Calu3 (cell line): ENCODE measurements around the gene OR2A7. TPM values are rescaled to one million over a fixed set of nuclear protein-coding genes. Genes with fewer than 3 reads are reported as not detected.
"Not testable (repeated sequence)": the region's sequence is repeated elsewhere in the genome, so short reads cannot be mapped to it uniquely, and the experiment has no call there.

Experiments used
- BruUV-seq: library from RNA; stranded (reverse); fragments of 400-500 nt; replicated peaks from 2 replicates; lab custom pipeline; 2021; lab: Mats Ljungman, UMichigan
- CTCF ChIA-PET: fragments of 300-600 bp; sonication (Branson Sonifier 250); formaldehyde crosslinking; loops from one replicate; lab custom pipeline; 2022; ENCODE audit warnings: antibody characterized with exemption; lab: Charles Lee
- DNase-seq: peaks from one replicate; pipeline ENCODE4 v3.0.0; 2022
- H3K27ac Mint-ChIP-seq: one replicate; pipeline ENCODE4 v1.8.0; 2022; ENCODE audit warnings: mixed read lengths; ENCODE audit not compliant: unreplicated experiment
- H3K27me3 Mint-ChIP-seq: one replicate; pipeline ENCODE4 v1.8.0; 2022; ENCODE audit warnings: mixed read lengths; ENCODE audit not compliant: unreplicated experiment
- H3K36me3 Mint-ChIP-seq: one replicate; pipeline ENCODE4 v1.8.0; 2022; ENCODE audit warnings: mild to moderate bottlenecking, moderate library complexity, mixed read lengths; ENCODE audit not compliant: insufficient read depth, unreplicated experiment
- H3K4me1 Mint-ChIP-seq: one replicate; pipeline ENCODE4 v1.8.0; 2022; ENCODE audit warnings: mild to moderate bottlenecking, low read depth, mixed read lengths; ENCODE audit not compliant: unreplicated experiment
- H3K4me3 Mint-ChIP-seq: one replicate; pipeline ENCODE4 v1.8.0; 2022; ENCODE audit warnings: mild to moderate bottlenecking, low read depth, moderate library complexity, mixed read lengths; ENCODE audit not compliant: unreplicated experiment
- H3K9me3 Mint-ChIP-seq: one replicate; pipeline ENCODE4 v1.8.0; 2022; ENCODE audit warnings: low read depth, mixed read lengths; ENCODE audit not compliant: unreplicated experiment
- intact Hi-C: fragments of 100-400 bp; cut with micrococcal nuclease; formaldehyde crosslinking; loops from one replicate; pipeline ENCODE4 v1.10.0; 2022; ENCODE audit not compliant: unreplicated experiment
- total RNA-seq: library from RNA; stranded (reverse); gene quantifications from 2 replicates; pipeline ENCODE4 v1.2.3, GENCODE V29; 2022

OR2A7 gene
- total RNA-seq, 1 experiment from 2014 or later: 16.3 TPM

DNA sequence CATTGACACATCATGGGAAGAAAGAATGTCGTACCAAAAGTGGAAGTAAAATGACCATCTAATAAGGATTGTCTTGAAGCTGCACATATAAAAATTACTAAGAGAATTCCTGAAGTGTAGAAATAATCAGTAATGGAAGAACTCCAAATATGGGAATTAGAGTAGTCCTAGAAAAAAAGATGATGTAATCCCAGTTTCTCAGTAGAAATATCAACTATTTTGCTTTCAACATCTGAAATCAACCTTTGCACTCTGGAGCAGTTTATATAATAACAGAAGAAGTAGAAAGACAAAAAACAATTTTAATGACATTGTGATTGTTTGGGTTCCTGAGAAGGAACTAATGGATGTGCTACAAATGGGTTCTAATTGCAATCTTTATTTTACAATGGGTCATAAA is 31.6 kb downstream of the OR2A7 start:
- not testable (repeated sequence) for H3K4me3 Mint-ChIP-seq

GRCh38 chr7:144231027-144231426 is 33.6 kb downstream of the OR2A7 start:
- DNase-seq, CTCF ChIA-PET, H3K4me1 Mint-ChIP-seq, H3K9me3 Mint-ChIP-seq, BruUV-seq, H3K4me3 Mint-ChIP-seq, H3K36me3 Mint-ChIP-seq, intact Hi-C loops, H3K27ac Mint-ChIP-seq, H3K27me3 Mint-ChIP-seq: not testable (repeated sequence)

More for the DNA sequence above, 31.6 kb downstream of the OR2A7 start:
- H3K9me3 Mint-ChIP-seq, H3K36me3 Mint-ChIP-seq, intact Hi-C loops, H3K4me1 Mint-ChIP-seq, H3K27ac Mint-ChIP-seq, DNase-seq, H3K27me3 Mint-ChIP-seq, BruUV-seq, CTCF ChIA-PET: not testable (repeated sequence)

DNA sequence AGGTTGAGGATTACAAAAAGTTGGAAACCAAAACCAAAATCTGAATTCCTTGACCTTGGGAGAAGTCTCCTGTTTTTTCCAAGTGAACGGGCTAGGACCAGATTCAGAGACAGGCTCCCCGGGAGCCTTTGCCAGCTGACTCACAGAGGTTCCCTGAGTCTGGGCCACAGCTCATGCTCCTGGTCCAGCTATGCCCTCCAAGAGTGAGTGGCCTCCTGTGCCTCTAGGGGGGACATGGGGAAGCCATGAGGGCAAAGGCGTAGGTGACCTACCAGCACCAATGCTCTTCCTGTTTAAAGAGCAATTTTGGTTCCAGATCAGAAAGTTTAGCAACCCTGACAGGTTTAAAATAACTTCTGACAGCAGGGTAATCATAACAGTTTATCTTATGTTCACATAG is 35.8 kb downstream of the OR2A7 start:
- CTCF ChIA-PET, H3K9me3 Mint-ChIP-seq, H3K27me3 Mint-ChIP-seq, H3K4me3 Mint-ChIP-seq, H3K4me1 Mint-ChIP-seq, BruUV-seq, H3K36me3 Mint-ChIP-seq, H3K27ac Mint-ChIP-seq, DNase-seq, intact Hi-C loops: not testable (repeated sequence)

DNA sequence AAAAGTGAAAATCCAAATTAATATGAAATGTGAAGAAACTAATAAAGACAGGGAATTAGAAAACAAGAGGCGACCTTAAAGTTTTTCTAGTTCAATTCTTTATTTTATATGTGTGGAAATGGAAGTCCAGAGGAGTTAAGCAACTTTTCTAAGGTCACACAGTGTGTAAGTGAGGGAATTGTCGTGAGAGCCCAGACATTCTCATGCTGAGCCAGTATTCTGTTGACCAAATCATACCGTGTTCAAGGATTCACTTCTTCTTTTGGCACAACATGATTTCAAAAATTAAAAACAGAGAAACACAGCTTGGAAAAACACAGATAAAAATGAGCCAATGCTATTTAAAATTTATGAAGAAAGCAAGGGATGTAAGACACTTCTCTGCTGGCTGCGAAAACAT is 37.7 kb downstream of the OR2A7 start:
- CTCF ChIA-PET, H3K4me3 Mint-ChIP-seq, H3K27ac Mint-ChIP-seq: not testable (repeated sequence)

DNA sequence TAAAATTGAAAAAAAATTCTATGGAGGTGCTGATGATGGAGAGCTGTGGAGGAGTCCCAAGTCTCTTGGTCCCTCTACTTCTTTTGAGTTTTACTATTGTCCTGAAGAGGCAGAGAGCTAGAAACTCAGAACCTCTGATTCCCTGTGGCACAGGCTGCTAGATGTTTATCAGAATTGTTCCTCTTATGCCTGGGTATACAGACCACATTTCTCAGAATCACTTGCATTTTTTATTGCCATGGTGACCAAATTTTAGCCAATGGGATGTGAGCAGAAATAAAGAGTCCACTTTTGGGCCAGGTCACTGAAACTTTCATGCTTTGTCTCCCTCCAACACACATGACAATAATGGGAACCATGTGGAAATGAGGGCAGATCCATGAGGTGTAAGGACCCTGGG is 40.9 kb downstream of the OR2A7 start:
- not testable (repeated sequence) for H3K9me3 Mint-ChIP-seq

More for the DNA sequence above, 37.7 kb downstream of the OR2A7 start:
- BruUV-seq, H3K27me3 Mint-ChIP-seq, H3K4me1 Mint-ChIP-seq, intact Hi-C loops, H3K36me3 Mint-ChIP-seq, H3K9me3 Mint-ChIP-seq, DNase-seq: not testable (repeated sequence)

DNA sequence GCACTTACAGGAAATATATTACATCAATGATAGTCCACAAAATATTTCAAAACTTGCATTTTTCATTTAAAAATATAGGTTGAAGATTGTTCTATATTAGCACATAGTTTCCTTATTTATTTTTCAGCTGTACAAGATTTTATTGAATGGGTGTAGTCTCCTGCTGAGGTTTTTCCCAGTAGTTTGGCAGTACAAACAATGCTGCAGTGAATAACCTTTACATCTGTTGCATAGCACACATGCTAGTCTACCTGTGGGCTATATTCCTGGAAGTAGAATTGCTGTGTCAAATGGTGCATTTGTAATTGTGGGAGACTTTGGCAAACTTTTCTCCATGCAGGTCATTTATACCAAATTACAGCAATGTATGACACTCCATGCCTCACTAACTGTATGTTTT is 44.1 kb downstream of the OR2A7 start:
- BruUV-seq, DNase-seq, H3K9me3 Mint-ChIP-seq, H3K36me3 Mint-ChIP-seq, CTCF ChIA-PET, H3K4me3 Mint-ChIP-seq, intact Hi-C loops, H3K27me3 Mint-ChIP-seq, H3K27ac Mint-ChIP-seq, H3K4me1 Mint-ChIP-seq: not testable (repeated sequence)

More for the DNA sequence above, 40.9 kb downstream of the OR2A7 start:
- H3K4me1 Mint-ChIP-seq, intact Hi-C loops, H3K27ac Mint-ChIP-seq, DNase-seq, CTCF ChIA-PET, H3K36me3 Mint-ChIP-seq, H3K27me3 Mint-ChIP-seq, BruUV-seq, H3K4me3 Mint-ChIP-seq: not testable (repeated sequence)

DNA sequence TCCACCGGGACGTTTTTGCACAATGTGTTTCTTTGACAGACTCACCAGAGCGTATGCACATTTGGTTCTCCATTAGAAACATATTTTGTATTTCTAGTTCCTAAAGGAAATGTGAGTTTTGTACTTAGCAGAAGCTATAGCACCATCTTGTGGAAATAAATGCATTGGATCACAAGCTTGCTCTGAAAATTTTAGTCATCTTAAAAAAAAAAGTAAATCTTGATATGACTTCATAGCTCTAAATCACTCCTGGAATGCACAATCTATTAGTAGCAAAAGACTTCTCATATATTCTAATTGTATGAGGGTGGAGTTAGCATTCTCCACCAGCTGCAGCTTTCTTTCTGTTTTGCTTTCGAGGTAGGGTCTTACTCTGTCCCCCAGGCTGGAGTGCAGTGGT is 45.4 kb downstream of the OR2A7 start:
- H3K36me3 Mint-ChIP-seq, H3K27ac Mint-ChIP-seq, H3K4me1 Mint-ChIP-seq, H3K4me3 Mint-ChIP-seq, H3K9me3 Mint-ChIP-seq, BruUV-seq, intact Hi-C loops, H3K27me3 Mint-ChIP-seq, DNase-seq, CTCF ChIA-PET: not testable (repeated sequence)

GRCh38 chr7:144218581-144218980 is 46.0 kb downstream of the OR2A7 start:
- intact Hi-C loops, BruUV-seq, H3K9me3 Mint-ChIP-seq, H3K27ac Mint-ChIP-seq, H3K36me3 Mint-ChIP-seq, CTCF ChIA-PET, H3K4me1 Mint-ChIP-seq, H3K27me3 Mint-ChIP-seq, DNase-seq, H3K4me3 Mint-ChIP-seq: not testable (repeated sequence)

DNA sequence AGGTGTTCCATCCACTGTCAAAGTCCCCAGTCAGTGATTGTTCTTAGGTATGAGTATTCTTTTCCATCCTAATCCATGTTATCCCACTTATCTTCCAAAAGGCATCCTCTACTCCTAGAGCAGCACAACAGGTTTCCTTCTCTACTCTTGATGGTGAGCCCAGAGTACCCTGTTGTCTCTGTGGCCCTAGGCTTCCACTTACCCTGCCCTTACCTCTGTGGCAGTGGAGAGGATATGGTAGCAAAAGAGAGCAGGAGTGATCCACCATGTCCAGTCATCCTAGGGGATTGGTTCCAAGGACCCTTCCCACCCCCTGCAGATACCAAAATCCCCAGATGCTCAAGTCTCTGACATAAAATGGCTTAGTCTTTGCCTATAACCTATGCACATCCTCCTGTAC is 47.4 kb downstream of the OR2A7 start:
- CTCF ChIA-PET, intact Hi-C loops, H3K27me3 Mint-ChIP-seq, H3K27ac Mint-ChIP-seq, H3K4me1 Mint-ChIP-seq, H3K4me3 Mint-ChIP-seq, H3K9me3 Mint-ChIP-seq, BruUV-seq, H3K36me3 Mint-ChIP-seq, DNase-seq: not testable (repeated sequence)
